Loucy (cell line): ENCODE measurements around the gene AKTIP.

Source experiments
- EZH2phosphoT487 ChIP-seq: fragments of 200-600 bp; IDR thresholded peaks from 2 replicates; pipeline ENCODE4 v1.6.1; 2018; ENCODE audit warnings: antibody characterized with exemption, mild to moderate bottlenecking, moderate library complexity, borderline replicate concordance
- TF ChIP-seq, protein P1 (sequence below): fragments of 200-600 bp; sonication (generic); conservative IDR thresholded peaks from 2 replicates; pipeline ENCODE4 v1.5.1; 2014; ENCODE audit warnings: mild to moderate bottlenecking, antibody characterized with exemption, low read length

- TF ChIP-seq, protein P1, sequence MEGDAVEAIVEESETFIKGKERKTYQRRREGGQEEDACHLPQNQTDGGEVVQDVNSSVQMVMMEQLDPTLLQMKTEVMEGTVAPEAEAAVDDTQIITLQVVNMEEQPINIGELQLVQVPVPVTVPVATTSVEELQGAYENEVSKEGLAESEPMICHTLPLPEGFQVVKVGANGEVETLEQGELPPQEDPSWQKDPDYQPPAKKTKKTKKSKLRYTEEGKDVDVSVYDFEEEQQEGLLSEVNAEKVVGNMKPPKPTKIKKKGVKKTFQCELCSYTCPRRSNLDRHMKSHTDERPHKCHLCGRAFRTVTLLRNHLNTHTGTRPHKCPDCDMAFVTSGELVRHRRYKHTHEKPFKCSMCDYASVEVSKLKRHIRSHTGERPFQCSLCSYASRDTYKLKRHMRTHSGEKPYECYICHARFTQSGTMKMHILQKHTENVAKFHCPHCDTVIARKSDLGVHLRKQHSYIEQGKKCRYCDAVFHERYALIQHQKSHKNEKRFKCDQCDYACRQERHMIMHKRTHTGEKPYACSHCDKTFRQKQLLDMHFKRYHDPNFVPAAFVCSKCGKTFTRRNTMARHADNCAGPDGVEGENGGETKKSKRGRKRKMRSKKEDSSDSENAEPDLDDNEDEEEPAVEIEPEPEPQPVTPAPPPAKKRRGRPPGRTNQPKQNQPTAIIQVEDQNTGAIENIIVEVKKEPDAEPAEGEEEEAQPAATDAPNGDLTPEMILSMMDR: no peak
- TF ChIP-seq EZH2phosphoT487: peak; percentile 76; the same call in 1 of the 2 replicates
Measured at GRCh38 chr16:53518550-53519416, 15.8 kb upstream of the AKTIP start.
